NB4 (cell line): ENCODE data around the gene ANKRD53.

Experiments
- POLR2A ChIP-seq: IDR thresholded peaks from 2 replicates; pipeline ENCODE4 v1.6.1; 2011; ENCODE audit warnings: mild to moderate bottlenecking; ENCODE audit not compliant: insufficient read length; ENCODE audit errors: extremely low read depth
- TF ChIP-seq, protein P1 (sequence below): IDR thresholded peaks from one replicate; pipeline ENCODE4 v1.5.1; 2012; ENCODE audit warnings: low read depth, low read length
- TF ChIP-seq, protein P2 (sequence below): IDR thresholded peaks from 2 replicates; pipeline ENCODE4 v1.6.1; 2011; ENCODE audit warnings: low read depth, low read length

DNA sequence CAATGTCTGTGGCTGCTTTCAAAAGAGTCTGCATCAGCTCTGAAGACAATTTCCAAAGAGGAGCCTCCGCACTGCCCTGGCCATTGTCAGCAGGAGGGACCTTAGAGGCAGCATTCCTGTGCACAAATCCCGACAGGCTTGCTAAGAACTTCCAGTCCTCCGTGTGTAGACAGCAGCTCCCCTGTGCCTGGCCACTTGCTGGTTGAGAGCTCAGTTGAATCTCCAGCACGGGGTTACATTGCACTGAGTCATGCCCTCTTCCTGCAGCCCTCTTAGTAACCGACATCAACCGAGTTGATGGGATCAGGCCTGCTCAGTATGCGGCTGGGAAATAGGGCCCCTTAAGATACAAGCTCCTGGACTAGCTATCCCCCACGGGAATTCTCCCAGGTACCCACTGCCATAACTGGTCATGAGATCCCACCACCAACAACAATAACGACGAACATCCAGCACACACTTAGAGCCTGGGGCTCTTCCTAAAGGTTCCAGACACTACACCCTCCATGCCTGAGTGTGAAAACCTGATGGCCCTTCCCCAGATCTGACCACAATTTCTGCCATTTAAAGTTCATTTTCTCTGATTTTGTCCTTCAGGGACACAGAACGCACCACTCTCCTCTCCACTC, 30.8 kb upstream of the ANKRD53 start:
- no peak for TF ChIP-seq POLR2A
- TF ChIP-seq, protein P1, sequence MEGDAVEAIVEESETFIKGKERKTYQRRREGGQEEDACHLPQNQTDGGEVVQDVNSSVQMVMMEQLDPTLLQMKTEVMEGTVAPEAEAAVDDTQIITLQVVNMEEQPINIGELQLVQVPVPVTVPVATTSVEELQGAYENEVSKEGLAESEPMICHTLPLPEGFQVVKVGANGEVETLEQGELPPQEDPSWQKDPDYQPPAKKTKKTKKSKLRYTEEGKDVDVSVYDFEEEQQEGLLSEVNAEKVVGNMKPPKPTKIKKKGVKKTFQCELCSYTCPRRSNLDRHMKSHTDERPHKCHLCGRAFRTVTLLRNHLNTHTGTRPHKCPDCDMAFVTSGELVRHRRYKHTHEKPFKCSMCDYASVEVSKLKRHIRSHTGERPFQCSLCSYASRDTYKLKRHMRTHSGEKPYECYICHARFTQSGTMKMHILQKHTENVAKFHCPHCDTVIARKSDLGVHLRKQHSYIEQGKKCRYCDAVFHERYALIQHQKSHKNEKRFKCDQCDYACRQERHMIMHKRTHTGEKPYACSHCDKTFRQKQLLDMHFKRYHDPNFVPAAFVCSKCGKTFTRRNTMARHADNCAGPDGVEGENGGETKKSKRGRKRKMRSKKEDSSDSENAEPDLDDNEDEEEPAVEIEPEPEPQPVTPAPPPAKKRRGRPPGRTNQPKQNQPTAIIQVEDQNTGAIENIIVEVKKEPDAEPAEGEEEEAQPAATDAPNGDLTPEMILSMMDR, result no peak
- TF ChIP-seq, protein P2, sequence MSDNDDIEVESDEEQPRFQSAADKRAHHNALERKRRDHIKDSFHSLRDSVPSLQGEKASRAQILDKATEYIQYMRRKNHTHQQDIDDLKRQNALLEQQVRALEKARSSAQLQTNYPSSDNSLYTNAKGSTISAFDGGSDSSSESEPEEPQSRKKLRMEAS, result no peak
